Right ventricle myocardium superior (tissue), 1 donor: ENCODE results near the gene LOXL3. TPM values are rescaled to one million over a fixed set of nuclear protein-coding genes. Genes with fewer than 3 reads are reported as not detected.
"Not testable (repeated sequence)": the region's sequence is repeated elsewhere in the genome, so short reads cannot be mapped to it uniquely, and the experiment has no call there.

Experiments
- ATAC-seq: fragments of 200-7000 bp; cut with Tn5 transposase; one replicate; pipeline ENCODE4 v1.9.1; 2020; ENCODE audit warnings: mild to moderate bottlenecking; ENCODE audit not compliant: poor library complexity
- DNase-seq: peaks from one replicate; pipeline ENCODE4 v3.0.0-alpha.2; 2020
- intact Hi-C: fragments of 100-400 bp; cut with DNase I; formaldehyde crosslinking; loops from one replicate; pipeline ENCODE4 v1.11.2; 2022
- total RNA-seq: library from RNA; stranded (reverse); fragmentation: NEBNext Ultra II Directional; extraction: Animal tissue kit (Norgen Biotek cat#: 25700); gene quantifications from one replicate; pipeline ENCODE4 v1.2.1, GENCODE V29; 2021
- donor health status: DM: no; HTN: yes; CAD: no; lungs with severe emphysema.

Gene LOXL3
- total RNA-seq, 1 donor from 2014 or later: 3.6 TPM

DNA sequence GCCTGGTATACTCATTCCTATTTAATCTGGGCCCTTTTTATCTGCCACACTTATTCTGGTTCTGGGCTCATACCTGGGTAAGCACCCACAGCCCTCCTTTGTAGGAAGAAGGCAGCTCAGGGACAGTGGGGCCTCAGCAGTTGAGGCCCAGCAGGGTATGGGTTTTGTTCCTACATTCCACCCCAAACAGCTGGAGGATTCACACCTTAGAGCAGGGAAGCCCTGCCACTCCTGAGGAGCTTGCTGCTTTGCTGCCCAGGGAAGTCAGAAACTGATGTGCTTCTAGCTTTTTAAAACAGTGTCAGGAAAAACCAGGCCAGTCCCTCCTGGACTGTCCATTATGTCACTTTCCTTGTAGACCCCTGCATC lies 53.2 kb downstream of the LOXL3 start:
- intact Hi-C loops: loop anchor here (2.0 kb wide), 1 partner anchor 16 kb away; no protein-coding TSS in a partner anchor
- no peak for ATAC-seq
- no peak for DNase-seq

DNA sequence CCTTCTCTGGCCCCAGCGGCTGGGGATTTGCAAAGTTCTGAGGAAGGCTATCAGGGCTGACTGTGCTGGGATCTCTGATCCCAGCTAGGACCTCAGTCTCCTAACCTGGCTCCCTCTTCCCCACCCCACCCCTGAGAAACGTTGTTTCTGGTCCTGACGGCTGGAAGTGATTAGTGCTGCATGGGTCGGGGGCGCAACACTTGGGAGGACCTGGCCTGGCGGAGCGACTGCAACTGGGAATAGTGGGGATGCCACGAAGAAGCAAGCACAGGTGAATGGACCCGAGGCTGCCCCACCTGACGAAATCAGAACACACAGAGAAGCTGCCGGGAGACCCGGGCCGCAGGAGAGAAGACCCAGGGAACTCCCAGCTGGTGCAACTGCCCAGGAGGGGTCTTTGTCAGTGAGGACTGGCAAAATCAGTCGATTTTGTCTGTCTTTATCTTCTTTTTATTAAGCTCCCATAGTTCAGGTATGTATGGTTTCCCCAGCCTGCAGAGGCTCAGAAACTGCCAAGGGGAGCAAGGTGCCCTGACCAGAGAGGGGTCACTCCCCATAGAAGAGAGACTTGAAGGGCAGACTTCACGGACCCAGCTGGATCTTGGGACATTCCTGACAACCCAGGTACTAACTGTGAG lies 53.7 kb downstream of the LOXL3 start:
- no peak for DNase-seq
- ATAC-seq: no peak
- intact Hi-C loops: loop anchor here (2.0 kb wide), 1 partner anchor 15 kb away; no protein-coding TSS in a partner anchor

- ATAC-seq: no peak
- DNase-seq: no peak
- intact Hi-C loops: no loop called here
These were observed 54.3 kb downstream of the LOXL3 start, which contains the start of gene LBX2 for GRCh38 chr2:74499267-74499939. TSS of gene LBX2 (minus strand) at chr2:74499603. CDS start at chr2:74499537, 66 bp downstream.

- DNase-seq (no peak), ATAC-seq (no peak)
- intact Hi-C loops: no loop called here
These were observed 55.1 kb downstream of the LOXL3 start for GRCh38 chr2:74498500-74499266.

DNA sequence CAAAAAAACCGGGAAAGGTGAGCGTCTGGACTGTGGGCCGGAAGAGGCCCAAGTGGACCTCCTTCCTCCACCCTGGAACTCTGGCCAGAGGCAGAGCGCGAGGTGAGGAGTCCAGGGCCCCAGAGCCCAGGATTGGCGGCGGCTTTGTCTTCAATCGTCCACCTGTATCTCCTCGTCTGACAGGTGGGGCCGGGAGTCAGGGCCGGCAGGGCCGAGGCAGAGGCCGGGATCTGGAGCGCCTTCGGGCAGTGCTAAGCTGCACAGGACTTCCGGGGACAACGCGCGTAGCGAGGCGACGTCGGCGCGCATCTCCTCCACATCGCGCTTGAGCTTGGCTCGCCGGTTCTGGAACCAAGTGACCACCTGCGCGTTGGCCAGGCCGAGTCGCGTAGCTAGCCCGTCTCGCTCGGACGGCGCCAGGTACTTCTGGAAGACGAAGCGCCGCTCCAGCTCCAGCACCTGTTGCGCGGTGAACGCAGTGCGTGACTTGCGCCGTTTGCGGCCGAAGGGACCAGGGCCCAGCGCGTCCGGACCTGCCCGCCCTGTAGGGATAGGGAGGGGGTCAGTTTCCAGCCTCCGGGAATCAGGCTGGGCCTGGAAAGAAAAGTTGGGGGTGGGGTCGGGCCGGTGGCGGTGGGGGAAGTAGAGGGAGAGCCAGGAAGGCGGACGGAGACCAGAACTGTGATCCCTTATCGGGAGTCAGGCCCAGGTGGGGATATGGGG lies 55.8 kb downstream of the LOXL3 start:
- no peak for DNase-seq
- peak; percentile 6 for ATAC-seq
- intact Hi-C loops: no loop called here

GRCh38 chr2:74496997-74497776 lies 56.6 kb downstream of the LOXL3 start:
- intact Hi-C loops: no loop called here
- DNase-seq: no peak
- ATAC-seq: no peak

DNA sequence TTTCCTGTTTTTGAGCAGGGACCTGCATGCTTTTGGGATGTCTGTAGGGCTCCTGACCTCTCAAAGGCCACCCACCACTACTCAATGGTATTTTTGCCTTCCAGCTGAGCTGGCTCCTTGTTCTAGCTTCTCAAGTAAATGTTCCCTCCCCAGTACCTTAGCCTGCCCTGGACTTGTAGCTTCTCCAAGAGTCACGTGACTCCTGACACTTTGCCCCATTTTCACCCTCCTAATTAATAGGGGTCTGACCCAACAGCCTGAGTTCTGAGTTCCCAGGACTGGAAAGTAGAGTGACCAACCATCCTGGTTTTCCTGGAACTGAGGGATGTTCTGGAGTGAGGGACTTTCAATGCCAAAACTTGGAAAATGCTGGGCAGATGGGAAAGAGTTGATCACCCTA lies 58.3 kb downstream of the LOXL3 start:
- intact Hi-C loops: no loop called here
- DNase-seq (no peak), ATAC-seq (no peak)

- ATAC-seq (no peak), DNase-seq (no peak)
- intact Hi-C loops: no loop called here
These were observed 60.2 kb downstream of the LOXL3 start for GRCh38 chr2:74493546-74493945.

GRCh38 chr2:74491648-74492544 lies 61.8 kb downstream of the LOXL3 start:
- ATAC-seq (no peak), DNase-seq (no peak)
- intact Hi-C loops: no loop called here

DNA sequence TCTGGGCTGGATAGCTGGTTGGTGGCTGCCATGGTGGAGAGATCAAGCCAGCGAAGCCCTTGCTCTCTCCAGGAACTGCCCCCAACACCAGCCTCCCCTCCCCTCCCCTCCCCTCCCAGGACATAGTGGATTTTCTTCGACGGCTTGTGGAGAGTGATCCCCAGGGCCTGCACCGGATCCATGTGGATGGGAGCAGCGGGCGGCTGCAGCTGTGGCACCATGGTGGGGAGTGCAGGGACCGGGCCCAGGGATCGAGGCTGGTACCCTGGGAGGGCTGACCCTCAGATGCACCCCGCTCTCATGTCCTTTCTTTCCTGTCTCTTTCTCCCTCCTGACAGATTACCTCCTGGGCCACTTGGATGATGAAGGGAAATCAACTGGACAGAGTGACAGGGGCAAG lies 63.8 kb downstream of the LOXL3 start:
- intact Hi-C loops: no loop called here
- DNase-seq (no peak), ATAC-seq (no peak)

GRCh38 chr2:74488643-74489481 lies 64.9 kb downstream of the LOXL3 start:
- intact Hi-C loops: no loop called here
- DNase-seq: no peak

DNA sequence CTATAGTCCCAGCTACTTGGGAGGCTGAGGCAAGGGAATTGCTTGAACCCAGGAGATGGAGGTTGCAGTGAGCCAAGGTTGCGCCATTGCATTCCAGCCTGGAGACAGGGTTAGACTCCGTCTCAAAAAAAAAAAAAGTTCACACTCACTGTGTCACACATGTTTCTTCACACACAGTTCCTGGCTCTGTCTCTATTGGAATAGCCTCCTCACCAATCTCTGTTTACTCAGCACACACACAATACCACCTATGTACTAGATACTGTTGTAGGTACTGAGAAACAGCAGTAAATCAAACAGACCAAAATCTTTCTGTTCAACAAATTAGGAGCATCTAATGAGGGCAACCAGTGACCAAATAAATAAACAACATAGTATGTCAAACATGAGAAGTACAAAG lies 67.6 kb downstream of the LOXL3 start:
- intact Hi-C loops: no loop called here
- DNase-seq (no peak), ATAC-seq (no peak)

More at GRCh38 chr2:74488643-74489481, 64.9 kb downstream of the LOXL3 start:
- ATAC-seq: no peak

- intact Hi-C loops: loop anchor here (2.0 to 5.0 kb wide), 2 partner anchors 17 to 104 kb away; no protein-coding TSS in a partner anchor
- DNase-seq, ATAC-seq: not testable (repeated sequence)
These were observed 70.0 kb downstream of the LOXL3 start for GRCh38 chr2:74483675-74484164.

DNA sequence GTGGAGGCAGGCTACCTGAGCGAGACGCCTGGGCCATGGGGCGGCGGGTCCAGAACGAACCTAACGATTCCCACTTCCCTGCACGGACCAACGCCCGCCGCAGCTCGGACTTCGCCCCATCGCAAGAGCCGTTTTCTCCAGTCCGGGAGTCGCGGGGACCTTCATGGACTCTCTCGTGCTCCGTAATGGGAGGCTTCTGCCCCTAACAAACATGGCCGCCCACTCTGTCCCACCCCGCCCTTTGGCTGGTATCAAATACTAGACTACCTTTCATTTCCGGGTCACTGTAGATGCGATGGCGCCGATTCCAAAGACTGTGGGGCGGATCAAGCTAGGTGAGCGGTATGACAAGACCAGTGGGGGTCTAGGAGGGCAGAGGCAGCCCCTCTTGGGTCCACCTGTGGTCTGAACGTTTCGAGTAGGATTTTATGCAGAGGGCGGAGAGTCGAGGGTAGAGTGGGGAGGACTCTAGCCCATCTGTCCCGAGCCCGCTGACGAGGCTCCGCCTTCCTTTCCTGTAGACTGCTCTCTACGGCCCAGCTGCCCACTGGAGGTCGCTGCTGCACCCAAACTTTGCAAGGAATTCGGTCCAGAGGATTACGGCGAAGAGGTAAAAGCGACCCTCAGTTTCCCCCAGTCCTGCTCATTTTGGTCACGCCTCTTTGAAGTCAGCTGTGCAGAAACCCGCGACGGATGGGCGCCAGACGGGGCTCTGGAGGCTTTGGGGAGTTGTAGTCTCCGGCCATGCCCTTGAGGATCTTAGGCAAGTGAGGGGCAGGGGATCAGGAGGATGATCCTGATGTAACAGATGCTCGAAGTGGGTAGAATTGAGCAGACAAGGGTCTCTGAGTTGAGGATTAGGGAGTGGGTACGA lies 70.7 kb downstream of the LOXL3 start, which contains the start of the genes CCDC142 and TTC31:
TSS of gene CCDC142 (minus strand) at position 198 of the 874 bp plus-strand sequence. CDS start at position 37, 161 bp downstream.
TSS of gene TTC31 (plus strand) at position 281 of the 874 bp plus-strand sequence. CDS start at position 296, 15 bp downstream.
- intact Hi-C loops: loop anchor here (5.0 kb wide), 1 partner anchor 104 kb away; no protein-coding TSS in a partner anchor
- DNase-seq: peak; percentile 97
- peak; percentile 99 for ATAC-seq
